Endothelial cell of umbilical vein (primary cell): ENCODE results near the gene PGAP6.
"Not testable (repeated sequence)": the region's sequence is repeated elsewhere in the genome, so short reads cannot be mapped to it uniquely, and the experiment has no call there.

Experiments
- MYC ChIP-seq: IDR thresholded peaks from one replicate; pipeline ENCODE4 v1.6.1; 2011; ENCODE audit warnings: mild to moderate bottlenecking, low read depth, low read length
- TF ChIP-seq, protein P1 (sequence below), 2 donors: IDR thresholded peaks; 1 replicate in 1 of 2; 2 replicates in 1 of 2; pipeline ENCODE4 v1.5.1; 2011; ENCODE audit warnings: low read length in 2 of 2, mild to moderate bottlenecking in 2 of 2, moderate library complexity in 2 of 2, control low read depth in 1 of 2, inconsistent platforms in 1 of 2, low read depth in 1 of 2; ENCODE audit not compliant: insufficient read depth in 1 of 2; ENCODE audit errors: extremely low read depth in 1 of 2

- not testable (repeated sequence) for TF ChIP-seq MYC
- TF ChIP-seq, protein P1, sequence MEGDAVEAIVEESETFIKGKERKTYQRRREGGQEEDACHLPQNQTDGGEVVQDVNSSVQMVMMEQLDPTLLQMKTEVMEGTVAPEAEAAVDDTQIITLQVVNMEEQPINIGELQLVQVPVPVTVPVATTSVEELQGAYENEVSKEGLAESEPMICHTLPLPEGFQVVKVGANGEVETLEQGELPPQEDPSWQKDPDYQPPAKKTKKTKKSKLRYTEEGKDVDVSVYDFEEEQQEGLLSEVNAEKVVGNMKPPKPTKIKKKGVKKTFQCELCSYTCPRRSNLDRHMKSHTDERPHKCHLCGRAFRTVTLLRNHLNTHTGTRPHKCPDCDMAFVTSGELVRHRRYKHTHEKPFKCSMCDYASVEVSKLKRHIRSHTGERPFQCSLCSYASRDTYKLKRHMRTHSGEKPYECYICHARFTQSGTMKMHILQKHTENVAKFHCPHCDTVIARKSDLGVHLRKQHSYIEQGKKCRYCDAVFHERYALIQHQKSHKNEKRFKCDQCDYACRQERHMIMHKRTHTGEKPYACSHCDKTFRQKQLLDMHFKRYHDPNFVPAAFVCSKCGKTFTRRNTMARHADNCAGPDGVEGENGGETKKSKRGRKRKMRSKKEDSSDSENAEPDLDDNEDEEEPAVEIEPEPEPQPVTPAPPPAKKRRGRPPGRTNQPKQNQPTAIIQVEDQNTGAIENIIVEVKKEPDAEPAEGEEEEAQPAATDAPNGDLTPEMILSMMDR (IDR thresholded peaks at IDR 0.05; ENCODE audit: extremely low read depth in 1 of 2, insufficient read depth in 1 of 2, low read depth in 1 of 2, low read length in 2 of 2), result not testable (repeated sequence)
Measured at GRCh38 chr16:341974-342336, 39.8 kb downstream of the PGAP6 start.
